Tongue (tissue), 2 donors: ENCODE data around the gene ADTRP. TPM values are rescaled to one million over a fixed set of nuclear protein-coding genes. Genes with fewer than 3 reads are reported as not detected.
"Not testable (repeated sequence)": the region's sequence is repeated elsewhere in the genome, so short reads cannot be mapped to it uniquely, and the experiment has no call there.

Experiments used
- DNase-seq: peaks from one replicate; pipeline ENCODE4 v3.0.0-alpha.2; 2015
- total RNA-seq: library from RNA; depleted of rRNA; stranded (reverse); fragments of >200 nt; gene quantifications from one replicate; pipeline ENCODE4 v1.2.3, GENCODE V29; 2014

The ADTRP gene
- total RNA-seq, 1 donor from 2014 or later = not detected

DNA sequence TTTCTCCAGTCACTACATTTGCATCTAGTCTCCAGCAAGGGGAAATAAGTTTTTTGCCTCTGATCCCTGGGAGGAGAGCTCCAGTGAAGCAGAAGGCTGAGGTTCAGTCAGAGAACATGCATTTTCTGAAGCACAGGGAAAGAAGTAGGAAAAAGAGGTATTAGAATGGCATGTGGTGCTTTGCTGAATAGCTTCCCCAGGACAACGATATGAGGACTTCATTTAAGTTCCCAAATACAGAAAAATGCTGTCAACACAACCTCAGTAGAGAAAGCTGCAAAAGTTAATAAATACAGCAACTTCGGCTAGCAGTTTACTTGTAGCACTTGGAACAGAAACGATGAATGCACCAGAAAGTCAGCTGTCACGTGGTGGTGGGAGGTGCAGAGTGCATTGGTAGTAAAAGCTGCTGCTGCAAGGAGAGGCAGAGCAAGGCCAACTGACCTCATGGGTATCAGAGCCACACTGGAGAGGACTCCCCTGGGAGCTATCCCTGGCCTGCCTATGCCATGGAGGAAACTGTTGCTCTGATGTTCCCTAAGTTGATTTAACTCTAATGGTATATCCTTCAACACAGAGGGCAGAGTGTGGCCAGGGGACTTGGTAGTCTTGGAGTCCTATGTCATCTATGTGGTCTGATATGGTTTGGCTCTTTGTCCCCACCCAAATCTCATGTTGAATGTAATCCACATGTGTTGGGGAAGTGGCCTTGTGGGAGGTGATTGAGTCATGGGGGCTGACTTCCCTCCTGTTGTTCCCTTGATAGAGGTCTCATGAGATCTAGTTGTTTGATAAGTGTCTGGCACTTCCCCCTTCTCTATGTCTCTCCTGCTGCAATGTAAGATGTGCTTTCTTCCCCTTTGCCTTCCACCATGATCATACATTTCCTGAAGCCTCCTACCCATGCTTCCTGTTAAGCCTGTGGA lies 85.9 kb downstream of the ADTRP start:
- DNase-seq = no peak

DNA sequence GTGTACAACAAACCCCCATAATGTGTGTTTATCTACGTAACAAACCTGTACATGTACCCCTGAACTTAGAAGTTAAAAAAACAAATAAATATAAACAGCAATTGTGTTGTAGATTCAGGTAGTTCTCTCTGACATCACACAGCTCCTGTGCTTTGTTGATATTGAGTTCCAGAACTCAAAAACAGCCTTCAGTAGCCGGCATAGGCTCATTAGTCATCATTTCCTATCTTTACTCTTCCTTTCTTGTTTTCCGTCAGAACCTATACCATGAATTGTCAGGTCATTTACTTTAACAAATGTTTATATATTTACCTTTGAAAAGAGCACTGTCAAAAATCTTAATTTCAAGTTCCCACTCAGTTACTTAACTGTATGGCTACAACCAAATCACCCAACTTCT lies 88.8 kb downstream of the ADTRP start:
- no peak for DNase-seq

DNA sequence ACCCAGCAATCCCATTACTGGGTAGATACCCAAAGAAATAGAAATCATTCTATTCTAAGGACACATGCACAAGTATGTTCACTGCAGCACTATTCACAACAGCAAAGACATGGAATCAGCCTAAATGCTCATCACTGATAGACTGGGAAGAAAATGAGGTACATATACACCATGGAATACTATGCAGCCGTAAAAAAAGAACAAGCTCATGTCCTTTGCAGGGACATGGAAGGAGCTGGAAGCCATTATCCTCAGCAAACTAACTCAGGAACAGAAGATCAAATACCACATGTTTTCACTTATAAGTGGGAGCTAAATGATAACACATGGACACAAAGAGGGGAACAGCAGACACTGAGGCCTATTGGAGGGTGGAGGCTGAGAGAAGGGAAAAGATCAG lies 89.2 kb downstream of the ADTRP start:
- not testable (repeated sequence) for DNase-seq

DNA sequence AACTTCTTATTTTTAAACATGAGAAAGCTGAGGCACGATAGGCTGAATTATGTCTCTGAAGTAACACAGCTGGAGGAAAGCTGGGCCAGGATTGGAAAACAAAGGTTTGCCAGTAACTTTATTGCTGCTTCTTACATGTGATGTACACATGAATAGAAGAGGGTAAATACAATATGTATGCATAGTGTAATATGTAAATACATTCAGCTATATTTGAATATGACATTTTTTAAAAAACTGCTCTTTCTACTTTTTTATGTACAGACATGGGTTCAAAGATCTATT lies 90.2 kb downstream of the ADTRP start:
- DNase-seq = no peak

DNA sequence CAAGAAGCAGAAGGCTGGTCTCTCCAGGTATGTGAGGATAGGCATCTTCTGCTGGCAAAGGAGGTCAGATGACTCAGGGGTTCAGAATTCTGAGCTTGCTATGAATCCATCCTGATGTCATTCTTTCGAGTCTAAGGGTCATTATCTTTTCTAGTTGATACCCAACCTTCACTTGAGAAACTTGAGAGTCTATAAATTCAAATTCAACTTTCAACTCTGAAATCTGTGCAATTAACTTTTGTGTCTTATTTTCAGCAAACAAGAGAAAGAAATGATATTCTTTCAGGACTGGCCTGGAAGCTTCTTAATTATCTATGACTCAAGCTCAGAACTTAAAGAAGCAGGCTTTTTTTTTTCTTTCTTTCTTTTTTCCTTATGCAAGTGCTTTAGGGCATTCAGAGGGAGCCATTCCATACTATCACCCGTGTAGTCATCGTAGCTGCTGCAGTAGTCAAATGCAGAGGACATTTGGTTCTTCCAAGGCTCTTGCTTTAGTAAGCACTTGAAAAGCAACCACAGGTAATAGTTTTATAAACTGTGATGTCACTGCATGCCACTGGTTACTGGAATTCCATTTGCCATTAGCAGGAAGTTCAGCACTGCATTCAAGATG lies 93.0 kb downstream of the ADTRP start:
- DNase-seq = no peak

DNA sequence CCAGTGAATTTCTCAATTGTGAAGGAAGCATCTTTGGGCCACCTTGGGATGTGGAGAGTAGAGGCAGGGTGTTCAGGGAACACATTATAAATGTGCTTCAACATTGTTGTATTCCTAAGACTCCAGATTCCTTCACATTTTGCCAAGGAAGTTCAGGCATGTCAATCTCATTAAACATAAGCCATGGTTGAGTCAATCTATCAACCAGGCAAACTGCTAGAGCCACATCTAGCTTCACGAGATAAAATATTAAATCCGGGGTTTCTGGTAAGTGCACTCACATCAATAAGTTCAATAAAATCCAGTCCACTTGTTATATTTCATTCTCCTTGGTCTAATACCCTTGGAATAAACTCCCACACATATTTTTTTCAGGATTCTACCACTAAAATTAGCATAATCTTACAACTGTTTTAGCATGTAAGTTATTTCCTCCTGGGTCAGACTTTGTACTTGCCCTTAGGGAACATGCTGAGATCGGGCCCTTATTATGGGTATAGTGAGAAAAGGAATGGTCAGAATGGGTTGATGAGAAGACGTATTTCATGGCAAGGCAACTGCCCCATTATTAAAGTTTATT lies 93.6 kb downstream of the ADTRP start:
- no peak for DNase-seq

DNA sequence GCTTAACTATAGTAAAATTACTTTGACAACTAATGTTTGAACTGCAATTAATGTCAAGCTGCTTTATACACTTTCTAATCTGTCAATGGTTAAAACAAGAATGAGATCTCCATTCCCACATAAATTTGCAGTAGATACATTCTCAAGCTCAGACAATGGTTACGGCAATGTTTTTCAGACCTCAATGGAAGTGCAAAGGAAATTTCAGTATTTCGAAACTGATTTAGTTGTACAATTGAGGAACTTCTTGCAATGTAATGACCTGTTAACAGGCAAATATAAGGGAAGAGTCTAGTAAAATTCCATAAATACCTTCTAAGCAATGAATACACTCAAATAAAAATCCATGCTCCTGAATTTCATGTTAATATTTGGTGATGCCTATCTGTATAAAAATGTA lies 94.7 kb downstream of the ADTRP start:
- DNase-seq = no peak

DNA sequence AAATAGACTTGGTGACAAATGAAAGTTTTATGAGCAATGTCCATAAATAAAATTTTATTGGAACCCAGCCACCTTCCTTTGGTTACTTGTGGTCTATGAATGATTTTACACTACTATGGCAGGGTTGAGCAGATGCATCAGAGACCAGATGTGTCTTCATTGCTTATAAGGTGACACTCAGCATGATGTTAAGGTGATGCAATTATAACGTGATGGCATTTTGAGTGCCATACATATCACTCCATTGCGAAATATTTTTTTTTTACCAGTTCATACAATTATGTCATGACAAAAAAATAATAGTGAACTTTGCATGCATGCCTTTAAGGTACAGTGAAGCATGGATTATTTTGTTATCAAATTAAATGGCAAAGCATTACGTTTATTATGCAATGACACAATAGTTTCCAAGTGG lies 96.0 kb downstream of the ADTRP start:
- no peak for DNase-seq

DNA sequence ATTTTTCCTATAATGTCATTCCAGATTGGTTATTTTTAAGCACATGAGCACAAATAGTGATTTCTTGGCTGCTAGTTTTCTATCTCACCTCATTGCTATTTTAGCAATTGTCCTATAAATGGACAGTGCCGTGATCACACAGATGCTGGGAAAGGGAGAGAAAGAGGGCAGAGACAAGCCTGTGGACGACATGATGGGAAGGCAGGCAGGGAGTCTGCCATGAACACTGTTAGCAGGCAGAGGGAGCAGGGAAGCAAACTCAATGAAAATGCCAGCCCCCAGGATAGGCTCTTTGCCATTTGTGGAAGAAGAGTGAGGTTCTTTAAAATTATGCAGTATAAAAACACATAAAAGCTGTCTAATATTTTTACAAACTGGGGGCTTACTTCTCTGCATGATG lies 96.8 kb downstream of the ADTRP start:
- no peak for DNase-seq

DNA sequence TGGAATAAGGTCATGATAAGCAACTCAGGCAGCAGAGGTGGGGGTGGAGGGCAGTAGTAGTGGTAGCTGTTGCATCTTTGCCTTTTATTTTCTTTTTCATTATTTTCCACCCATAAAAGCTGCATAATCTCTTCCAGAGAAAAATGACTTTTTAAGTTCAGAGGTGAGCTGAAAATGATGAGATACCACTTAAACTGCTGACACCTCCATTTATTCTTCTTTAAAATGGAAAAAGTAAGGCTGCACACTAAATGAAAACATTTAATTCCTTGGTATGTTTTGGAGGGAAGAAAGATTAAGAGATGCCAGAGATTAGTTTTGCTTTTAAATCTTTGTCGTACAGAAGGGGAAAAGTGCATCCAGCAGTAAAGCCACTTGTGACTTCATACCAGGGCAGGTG lies 97.2 kb downstream of the ADTRP start:
- DNase-seq = no peak

DNA sequence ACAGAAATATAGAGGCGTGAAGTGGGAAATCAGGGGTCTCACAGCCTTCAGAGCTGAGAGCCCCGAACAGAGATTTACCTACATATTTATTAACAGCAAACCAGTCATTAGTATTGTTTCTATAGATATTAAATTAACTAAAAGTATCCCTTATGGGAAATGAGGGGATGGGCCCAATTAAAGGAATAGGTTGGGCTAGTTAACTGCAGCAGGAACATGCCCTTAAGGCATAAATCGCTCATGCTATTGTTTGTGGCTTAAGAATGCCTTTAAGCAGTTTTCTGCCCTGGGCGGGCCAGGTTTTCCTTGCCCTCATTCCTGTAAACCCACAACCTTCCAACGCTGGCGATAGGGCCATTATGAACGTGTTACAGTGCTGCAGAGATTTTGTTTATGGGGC lies 98.1 kb downstream of the ADTRP start:
- not testable (repeated sequence) for DNase-seq

DNA sequence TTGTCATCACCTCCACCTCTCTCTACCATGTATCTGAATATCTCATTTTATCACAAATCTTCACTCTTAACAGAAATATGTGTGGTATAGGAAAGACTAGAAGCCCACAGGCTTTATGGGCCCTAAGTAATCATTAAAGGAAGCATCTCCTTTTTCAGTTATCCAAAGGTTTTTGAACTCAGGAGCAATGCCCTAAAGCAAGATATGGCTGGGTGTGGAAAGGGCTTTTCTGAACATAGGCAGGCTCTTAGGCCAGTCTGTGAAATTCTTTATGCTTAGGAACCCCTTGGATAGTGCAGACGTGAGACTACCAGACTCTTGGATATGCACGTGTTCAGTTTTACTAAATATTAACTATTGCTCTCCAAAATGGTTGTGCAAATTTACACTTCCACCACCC lies 99.5 kb downstream of the ADTRP start:
- no peak for DNase-seq

DNA sequence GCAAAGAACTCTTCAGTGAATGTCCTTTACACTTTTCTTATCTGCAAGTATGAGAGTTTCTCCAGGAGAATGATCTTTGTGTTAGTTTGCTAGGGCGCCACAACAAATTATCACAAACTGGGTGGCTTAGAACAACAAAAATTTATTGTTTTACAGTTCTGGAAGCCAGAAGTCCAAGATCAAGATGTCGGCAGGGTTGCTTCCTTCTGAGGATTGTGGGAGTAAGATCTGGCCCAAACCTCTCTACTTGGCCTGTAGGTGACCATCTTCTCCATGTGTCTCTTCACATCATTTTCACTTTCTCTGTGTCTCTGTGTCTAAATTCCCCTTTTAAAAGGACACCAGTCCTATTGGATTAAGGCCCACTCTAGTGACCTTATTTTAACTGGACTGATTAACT lies 103.0 kb downstream of the ADTRP start:
- DNase-seq = no peak

DNA sequence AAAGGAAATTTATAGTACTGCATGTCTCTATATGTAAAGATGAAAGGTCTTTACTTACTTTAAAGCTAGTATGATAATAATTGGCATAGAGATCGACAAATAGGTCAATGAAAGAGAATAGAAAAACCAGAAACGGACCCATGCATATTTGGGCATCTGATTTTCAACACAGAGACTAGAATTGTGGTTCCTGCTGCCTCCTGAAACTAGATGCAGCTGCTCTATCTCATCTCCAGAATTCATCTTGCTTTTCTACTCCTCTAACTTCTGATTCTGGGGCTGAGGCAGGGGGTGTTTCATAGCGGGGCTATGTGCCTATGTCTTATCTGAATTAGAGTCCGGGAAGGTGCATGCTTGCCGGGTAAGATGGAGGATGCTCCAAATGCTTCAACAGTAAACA lies 105.9 kb downstream of the ADTRP start:
- no peak for DNase-seq

DNA sequence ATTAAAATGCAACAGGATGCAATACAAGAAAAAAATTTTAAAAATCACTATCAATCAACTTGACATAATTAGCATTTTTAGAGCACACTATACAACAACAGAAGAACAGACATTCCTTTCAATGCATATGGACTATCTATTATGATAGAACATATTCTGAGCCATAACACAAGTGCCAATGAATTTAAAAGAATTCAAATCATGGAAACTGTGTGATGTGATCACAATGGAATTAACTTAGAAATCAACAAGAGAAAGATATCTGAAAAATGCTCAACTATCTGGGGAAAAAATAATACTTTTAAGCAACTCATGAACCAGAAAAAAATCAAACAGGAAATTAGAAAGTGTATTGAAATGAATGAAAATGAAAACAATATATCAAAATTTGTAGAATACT lies 106.3 kb downstream of the ADTRP start:
- DNase-seq = no peak

DNA sequence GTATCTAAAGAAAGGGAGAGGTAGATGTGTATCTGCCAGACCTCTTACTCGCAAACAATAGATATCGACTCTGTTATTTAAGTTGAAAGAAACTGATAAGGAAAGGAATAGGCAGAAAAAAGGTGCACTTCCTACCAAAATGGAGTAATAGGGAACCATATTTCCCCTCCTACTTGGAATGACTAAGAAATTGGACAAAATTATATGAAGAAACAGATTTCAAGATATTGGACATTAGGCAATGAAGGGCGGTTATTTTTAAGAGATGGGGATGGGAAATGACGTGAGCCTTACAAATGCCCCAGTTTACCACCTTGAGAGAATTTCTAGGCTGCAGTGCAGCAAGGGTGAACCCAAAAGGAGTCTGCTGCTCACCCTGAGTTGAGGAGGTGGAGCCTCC lies 108.9 kb downstream of the ADTRP start:
- DNase-seq = no peak

DNA sequence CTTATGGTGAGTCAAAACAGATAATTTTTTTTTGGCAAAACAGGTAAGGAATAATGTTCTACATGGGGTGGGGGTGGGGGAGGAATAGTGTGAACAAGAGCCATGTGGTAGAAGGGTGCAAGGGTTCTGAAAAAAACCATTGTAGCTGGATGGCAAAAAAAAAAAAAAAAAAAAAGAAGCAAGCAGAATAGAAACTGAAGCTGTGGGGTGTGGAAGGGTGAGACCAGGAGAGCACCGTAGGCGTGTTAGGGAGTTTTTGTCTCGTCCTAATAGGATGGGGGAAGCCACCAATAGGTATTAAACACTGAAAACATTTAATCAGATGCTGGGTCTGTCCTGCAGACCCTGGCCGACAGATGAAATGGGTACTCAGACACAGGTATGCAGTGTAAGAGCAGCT lies 110.1 kb downstream of the ADTRP start:
- no peak for DNase-seq

DNA sequence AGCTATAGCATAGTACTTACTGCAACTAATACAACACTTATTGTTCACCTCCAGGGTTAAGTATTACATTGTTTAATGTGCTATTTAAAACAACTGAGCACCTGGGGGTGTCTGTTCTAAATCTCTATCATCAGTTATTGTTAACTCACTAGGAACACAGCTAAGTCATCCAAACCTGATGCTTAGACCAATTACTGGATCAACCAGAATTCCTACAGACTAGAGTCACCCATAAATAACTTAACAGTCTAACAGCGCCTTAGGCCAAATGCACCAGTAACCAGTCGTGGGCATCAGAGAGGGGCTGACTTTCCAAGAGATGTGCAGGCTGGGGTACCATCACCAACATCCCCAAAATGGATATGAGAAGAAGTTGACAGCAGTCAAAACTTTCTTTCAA lies 110.7 kb downstream of the ADTRP start:
- no peak for DNase-seq

DNA sequence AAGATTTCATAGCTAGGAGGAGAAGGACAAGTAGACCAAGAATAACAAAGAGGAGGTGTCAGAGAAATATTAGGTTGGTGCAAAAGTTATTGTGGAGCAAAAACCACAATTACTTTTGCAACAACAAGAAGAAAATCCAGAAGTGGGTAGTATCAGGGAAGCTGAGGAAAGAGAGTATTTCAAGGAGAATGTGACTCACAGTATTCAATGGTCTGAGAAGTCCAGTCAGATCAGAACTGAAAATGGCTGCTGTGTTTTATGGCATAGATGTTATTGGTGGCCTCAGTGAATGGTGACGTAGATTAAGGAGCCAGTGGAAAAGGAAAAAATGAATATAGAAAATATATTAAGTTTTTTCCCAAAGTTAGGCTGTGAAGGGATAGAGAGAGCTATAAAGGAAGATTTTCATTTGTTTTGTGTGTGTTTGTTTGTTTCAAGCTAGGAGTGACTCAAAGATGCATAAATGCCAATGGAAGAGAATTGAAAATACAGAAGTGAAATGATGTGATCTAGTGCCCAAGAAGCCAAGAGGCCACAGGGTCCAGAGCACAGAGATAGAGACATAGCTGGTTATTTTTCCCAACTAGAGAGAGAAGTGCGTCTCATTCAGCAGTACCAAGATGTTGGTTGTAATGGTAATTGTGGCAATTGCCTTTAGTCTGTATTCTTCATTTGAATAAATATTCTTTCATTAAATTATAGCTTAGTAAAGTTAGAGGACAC lies 112.8 kb downstream of the ADTRP start:
- DNase-seq = no peak
